A673 (cell line): ENCODE measurements around the gene KLF3. TPM values are rescaled to one million over a fixed set of nuclear protein-coding genes. Genes with fewer than 3 reads are reported as not detected.
A peak's percentile ranks its signal among the peaks of the same experiment; 100 is the strongest.

Experiments used
- BruUV-seq: library from RNA; stranded (reverse); fragments of 400-500 nt; replicated peaks from 2 replicates; lab custom pipeline; 2021; lab: Mats Ljungman, UMichigan
- CTCF ChIA-PET: fragments of 300-600 bp; sonication (Branson Sonifier 250); formaldehyde crosslinking; loops from one replicate; lab custom pipeline; 2022; ENCODE audit warnings: antibody characterized with exemption; lab: Charles Lee
- POLR2A ChIA-PET: fragments of 300-600 bp; sonication (Branson Sonifier 250); formaldehyde crosslinking; loops from one replicate; lab custom pipeline; 2022; ENCODE audit warnings: antibody characterized with exemption; ENCODE audit not compliant: low non-redundant PET; lab: Charles Lee
- DNase-seq: peaks from one replicate; pipeline ENCODE4 v3.0.0-alpha.2; 2015; ENCODE audit warnings: low spot score
- H3K27ac ChIP-seq: fragments of 200-600 bp; sonication (generic); 2 replicates; pipeline ENCODE4 v1.5.1; 2016; ENCODE audit warnings: mixed run types, low read depth, mild to moderate bottlenecking, mixed read lengths, antibody characterized with exemption, low read length; ENCODE audit not compliant: poor library complexity, severe bottlenecking
- H3K27me3 ChIP-seq: fragments of 200-600 bp; sonication (generic); replicated peaks from 2 replicates; pipeline ENCODE4 v1.6.1; 2017; ENCODE audit warnings: mixed run types, low read depth, mild to moderate bottlenecking, mixed read lengths, antibody characterized with exemption, low read length; ENCODE audit not compliant: insufficient read depth, poor library complexity
- H3K36me3 ChIP-seq: fragments of 200-600 bp; sonication (generic); 2 replicates; pipeline ENCODE4 v1.6.1; 2016; ENCODE audit warnings: mixed run types, mild to moderate bottlenecking, mixed read lengths, antibody characterized with exemption, low read length; ENCODE audit not compliant: insufficient read depth, poor library complexity, severe bottlenecking
- H3K4me1 ChIP-seq: fragments of 200-600 bp; sonication (generic); 2 replicates; pipeline ENCODE4 v1.6.1; 2017; ENCODE audit warnings: mixed run types, mild to moderate bottlenecking, mixed read lengths, antibody characterized with exemption, low read length; ENCODE audit not compliant: insufficient read depth, poor library complexity, severe bottlenecking
- H3K4me3 ChIP-seq: fragments of 200-600 bp; sonication (generic); 2 replicates; pipeline ENCODE4 v1.5.1; 2016; ENCODE audit warnings: low read depth, mixed run types, mild to moderate bottlenecking, mixed read lengths, low read length; ENCODE audit not compliant: poor library complexity, severe bottlenecking
- H3K9me3 ChIP-seq: fragments of 200-600 bp; sonication (generic); 2 replicates; pipeline ENCODE4 v1.6.1; 2016; ENCODE audit warnings: mixed run types, low read depth, mild to moderate bottlenecking, mixed read lengths, antibody characterized with exemption, low read length; ENCODE audit not compliant: poor library complexity, severe bottlenecking
- CTCF ChIP-seq: fragments of 300-800, 200-600 bp; sonication (generic); conservative IDR thresholded peaks from 2 replicates; pipeline ENCODE4 v1.5.1; 2017; ENCODE audit warnings: low read depth, mild to moderate bottlenecking, antibody characterized with exemption, low read length, moderate library complexity, mixed read lengths
- EZH2 ChIP-seq: fragments of 200-600 bp; sonication (generic); IDR thresholded peaks from 2 replicates; pipeline ENCODE4 v1.6.1; 2017; ENCODE audit warnings: borderline replicate concordance, low read depth, mild to moderate bottlenecking, mixed read lengths, antibody characterized with exemption, low read length; ENCODE audit not compliant: poor library complexity, severe bottlenecking
- intact Hi-C: fragments of 100-400 bp; cut with micrococcal nuclease; formaldehyde crosslinking; loops from one replicate; pipeline ENCODE4 v1.10.0; 2022; ENCODE audit not compliant: unreplicated experiment
- total RNA-seq: library from RNA; stranded (reverse); gene quantifications from 2 replicates; pipeline ENCODE4 v1.2.3, GENCODE V29; 2021

KLF3 gene
- total RNA-seq, 1 experiment from 2014 or later = 36.1 TPM

- no peaks in the 10 kb centered on the region for H3K36me3 ChIP-seq
- H3K27ac ChIP-seq = no peak overlapping the region
- intact Hi-C loops = no loop called here
- H3K4me1 ChIP-seq = no peaks in the 10 kb centered on the region
- ChIA-PET POLR2A (no interaction called here), CTCF (no interaction called here)
- no TSS peak for BruUV-seq
- H3K27me3 ChIP-seq = no peaks in the 10 kb centered on the region
- DNase-seq = no peak
- H3K9me3 ChIP-seq = no peaks in the 10 kb centered on the region
- no peak for TF ChIP-seq EZH2
- TF ChIP-seq CTCF = no peak
- no peak overlapping the region for H3K4me3 ChIP-seq
These were observed 60.4 kb downstream of the KLF3 start for GRCh38 chr4:38724475-38724808.

GRCh38 chr4:38728631-38729141 is 64.7 kb downstream of the KLF3 start:
- no TSS peak for BruUV-seq
- Histone ChIP-seq H3K27ac (no peak overlapping the region), H3K36me3 (no peaks in the 10 kb centered on the region), H3K4me1 (no peaks in the 10 kb centered on the region), H3K27me3 (no peaks in the 10 kb centered on the region), H3K4me3 (no peak overlapping the region), H3K9me3 (no peaks in the 10 kb centered on the region)
- POLR2A ChIA-PET = no interaction called here
- DNase-seq = no peak
- CTCF ChIA-PET = interaction anchor here (0.6 kb wide), 1 partner anchor 13 kb away, joined by 5 read pairs; no protein-coding TSS in a partner anchor
- intact Hi-C loops = no loop called here
- TF ChIP-seq EZH2 (no peak), CTCF (0 out of 2 replicates have a peak, but pooled peaks have one; percentile 31)

GRCh38 chr4:38730493-38730829 is 66.5 kb downstream of the KLF3 start:
- intact Hi-C loops = loop anchor here (2.0 kb wide), 2 partner anchors 56 to 668 kb away; no protein-coding TSS in a partner anchor

More at GRCh38 chr4:38730493-38730829, 66.5 kb downstream of the KLF3 start:
- H3K27ac ChIP-seq = no peak overlapping the region
- TF ChIP-seq EZH2 = no peak
- no peak for TF ChIP-seq CTCF
- no peak overlapping the region for H3K4me3 ChIP-seq
- H3K27me3 ChIP-seq = no peaks in the 10 kb centered on the region
- no peak for DNase-seq
- no TSS peak for BruUV-seq
- no peaks in the 10 kb centered on the region for H3K4me1 ChIP-seq
- POLR2A ChIA-PET = no interaction called here
- no peaks in the 10 kb centered on the region for H3K36me3 ChIP-seq
- H3K9me3 ChIP-seq = no peaks in the 10 kb centered on the region
- CTCF ChIA-PET = interaction anchor here (1.3 kb wide), 1 partner anchor 551 kb away, joined by 33 read pairs; no protein-coding TSS in a partner anchor
